Activated naive CD8-positive, alpha-beta T cell treated with anti-CD3 and anti-CD28 coated beads, Interleukin-2, amount 50 U/mL, for 24 hours (primary cell): ENCODE measurements around the gene SLC29A2.

Source experiments
- ATAC-seq: fragments of 150-1000 bp; cut with Tn5 transposase; one replicate; pipeline ENCODE4 v1.10.0; 2021
- DNase-seq: peaks from one replicate; pipeline ENCODE4 v3.0.0; 2021
- H3K27ac Mint-ChIP-seq: one replicate; pipeline ENCODE4 v1.8.0; 2021; ENCODE audit warnings: mild to moderate bottlenecking, mixed read lengths
- H3K27me3 Mint-ChIP-seq: one replicate; pipeline ENCODE4 v1.8.0; 2021; ENCODE audit warnings: mixed read lengths
- H3K36me3 Mint-ChIP-seq: one replicate; pipeline ENCODE4 v1.8.0; 2021; ENCODE audit warnings: low read depth, mixed read lengths
- H3K4me1 Mint-ChIP-seq: one replicate; pipeline ENCODE4 v1.8.0; 2021; ENCODE audit warnings: mixed read lengths
- H3K4me3 Mint-ChIP-seq: one replicate; pipeline ENCODE4 v1.8.0; 2021; ENCODE audit warnings: mild to moderate bottlenecking, moderate library complexity, mixed read lengths
- H3K9me3 Mint-ChIP-seq: one replicate; pipeline ENCODE4 v1.8.0; 2021; ENCODE audit warnings: mixed read lengths

SLC29A2 gene

GRCh38 chr11:66315498-66315885, 56.1 kb downstream of the SLC29A2 start:
- DNase-seq = no peak
- Mint-ChIP-seq H3K27ac (peak overlapping the region; percentile 82), H3K9me3 (no peaks in the 10 kb centered on the region), H3K36me3 (peaks cover 1% of the 10 kb centered on the region), H3K4me3 (peak overlapping the region; percentile 78), H3K27me3 (no peaks in the 10 kb centered on the region), H3K4me1 (peaks cover 68% of the 10 kb centered on the region)
- no peak for ATAC-seq

GRCh38 chr11:66314561-66315497, 56.7 kb downstream of the SLC29A2 start:
- H3K27ac Mint-ChIP-seq = peak overlapping the region; percentile 82
- ATAC-seq (no peak), DNase-seq (no peak)
- peaks cover 1% of the 10 kb centered on the region for H3K36me3 Mint-ChIP-seq
- peak overlapping the region; percentile 85 for H3K4me3 Mint-ChIP-seq
- H3K9me3 Mint-ChIP-seq = no peaks in the 10 kb centered on the region
- peaks cover 65% of the 10 kb centered on the region for H3K4me1 Mint-ChIP-seq
- H3K27me3 Mint-ChIP-seq = no peaks in the 10 kb centered on the region

- Mint-ChIP-seq H3K4me1 (peaks cover 59% of the 10 kb centered on the region), H3K27ac (peak overlapping the region; percentile 94), H3K27me3 (no peaks in the 10 kb centered on the region)
These were observed 57.4 kb downstream of the SLC29A2 start for GRCh38 chr11:66314186-66314501.

GRCh38 chr11:66313321-66314185, 58.0 kb downstream of the SLC29A2 start:
- peaks cover 1% of the 10 kb centered on the region for H3K36me3 Mint-ChIP-seq
- DNase-seq (no peak), ATAC-seq (no peak)
- no peaks in the 10 kb centered on the region for H3K9me3 Mint-ChIP-seq
- H3K4me3 Mint-ChIP-seq = peak overlapping the region; percentile 85
- H3K27ac Mint-ChIP-seq = peak overlapping the region; percentile 94
- peaks cover 54% of the 10 kb centered on the region for H3K4me1 Mint-ChIP-seq
- H3K27me3 Mint-ChIP-seq = no peaks in the 10 kb centered on the region

More at GRCh38 chr11:66314186-66314501, 57.4 kb downstream of the SLC29A2 start:
- peak overlapping the region; percentile 85 for H3K4me3 Mint-ChIP-seq
- DNase-seq (no peak), ATAC-seq (no peak)
- no peaks in the 10 kb centered on the region for H3K9me3 Mint-ChIP-seq
- H3K36me3 Mint-ChIP-seq = peaks cover 1% of the 10 kb centered on the region

GRCh38 chr11:66312549-66313320, 58.8 kb downstream of the SLC29A2 start:
- peak overlapping the region; percentile 85 for H3K4me3 Mint-ChIP-seq
- ATAC-seq (peak; percentile 79), DNase-seq (peak; percentile 98)
- no peaks in the 10 kb centered on the region for H3K9me3 Mint-ChIP-seq
- peaks cover 1% of the 10 kb centered on the region for H3K36me3 Mint-ChIP-seq
- H3K4me1 Mint-ChIP-seq = peaks cover 46% of the 10 kb centered on the region
- H3K27ac Mint-ChIP-seq = peak overlapping the region; percentile 94
- no peaks in the 10 kb centered on the region for H3K27me3 Mint-ChIP-seq
